SK-N-SH (cell line): Measurements from ENCODE around the gene ECHDC1.

Source experiments
- JUND ChIP-seq: IDR thresholded peaks from 2 replicates; pipeline ENCODE4 v1.4.0; 2012
- RFX5 ChIP-seq: IDR thresholded peaks from 2 replicates; pipeline ENCODE4 v1.6.1; 2012; ENCODE audit warnings: mild to moderate bottlenecking, improper control_type of control experiment, low read length
- TF ChIP-seq, protein P1 (sequence below): fragments of 200-600 bp; sonication (generic); IDR thresholded peaks from 2 replicates; pipeline ENCODE4 v1.6.1; 2017; ENCODE audit warnings: antibody characterized with exemption, mild to moderate bottlenecking, moderate library complexity

DNA sequence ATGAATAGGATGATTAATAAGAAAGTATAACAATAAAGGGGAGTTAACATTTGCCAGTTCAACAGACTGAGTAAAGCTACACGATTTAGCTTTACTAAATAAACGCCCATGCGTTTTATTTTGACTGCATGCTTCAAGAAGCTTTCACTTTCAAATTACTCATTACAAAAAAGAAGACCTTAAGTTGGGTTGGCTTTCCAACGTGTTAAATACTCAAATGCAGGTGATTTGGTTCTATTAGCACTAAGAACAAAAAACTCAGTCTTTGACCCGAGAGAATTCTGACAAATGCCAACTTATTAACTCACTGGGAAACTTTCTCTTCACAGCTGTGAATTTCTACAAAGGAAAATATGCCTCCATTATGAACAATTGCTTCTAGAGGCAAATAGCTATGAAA lies 51.9 kb downstream of the ECHDC1 start:
- TF ChIP-seq, protein P1, sequence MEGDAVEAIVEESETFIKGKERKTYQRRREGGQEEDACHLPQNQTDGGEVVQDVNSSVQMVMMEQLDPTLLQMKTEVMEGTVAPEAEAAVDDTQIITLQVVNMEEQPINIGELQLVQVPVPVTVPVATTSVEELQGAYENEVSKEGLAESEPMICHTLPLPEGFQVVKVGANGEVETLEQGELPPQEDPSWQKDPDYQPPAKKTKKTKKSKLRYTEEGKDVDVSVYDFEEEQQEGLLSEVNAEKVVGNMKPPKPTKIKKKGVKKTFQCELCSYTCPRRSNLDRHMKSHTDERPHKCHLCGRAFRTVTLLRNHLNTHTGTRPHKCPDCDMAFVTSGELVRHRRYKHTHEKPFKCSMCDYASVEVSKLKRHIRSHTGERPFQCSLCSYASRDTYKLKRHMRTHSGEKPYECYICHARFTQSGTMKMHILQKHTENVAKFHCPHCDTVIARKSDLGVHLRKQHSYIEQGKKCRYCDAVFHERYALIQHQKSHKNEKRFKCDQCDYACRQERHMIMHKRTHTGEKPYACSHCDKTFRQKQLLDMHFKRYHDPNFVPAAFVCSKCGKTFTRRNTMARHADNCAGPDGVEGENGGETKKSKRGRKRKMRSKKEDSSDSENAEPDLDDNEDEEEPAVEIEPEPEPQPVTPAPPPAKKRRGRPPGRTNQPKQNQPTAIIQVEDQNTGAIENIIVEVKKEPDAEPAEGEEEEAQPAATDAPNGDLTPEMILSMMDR, result no peak
- TF ChIP-seq RFX5 (no peak), JUND (no peak)
